T-helper 1 cell treated with Interleukin-12 subunit alpha and Interleukin-12 subunit beta and Interleukin-4 antibody, amounts not matched to agents 30 μg/mL and 1 μg/mL, for 36 hours (primary cell): ENCODE measurements around the gene SCGB1D4.
"Not testable (repeated sequence)": the region's sequence is repeated elsewhere in the genome, so short reads cannot be mapped to it uniquely, and the experiment has no call there.

Experiments
- H3K27ac Mint-ChIP-seq: one replicate; pipeline ENCODE4 v1.8.0; 2021; ENCODE audit warnings: mild to moderate bottlenecking, mixed read lengths
- H3K27me3 Mint-ChIP-seq: one replicate; pipeline ENCODE4 v1.8.0; 2021; ENCODE audit warnings: low read depth, mixed read lengths
- H3K36me3 Mint-ChIP-seq: one replicate; pipeline ENCODE4 v1.8.0; 2021; ENCODE audit warnings: low read depth, mixed read lengths
- H3K4me1 Mint-ChIP-seq: one replicate; pipeline ENCODE4 v1.8.0; 2021; ENCODE audit warnings: low read depth, mixed read lengths
- H3K4me3 Mint-ChIP-seq: one replicate; pipeline ENCODE4 v1.8.0; 2021; ENCODE audit warnings: mild to moderate bottlenecking, moderate library complexity, mixed read lengths
- H3K9me3 Mint-ChIP-seq: one replicate; pipeline ENCODE4 v1.8.0; 2021; ENCODE audit warnings: mixed read lengths

The SCGB1D4 gene, protein sequence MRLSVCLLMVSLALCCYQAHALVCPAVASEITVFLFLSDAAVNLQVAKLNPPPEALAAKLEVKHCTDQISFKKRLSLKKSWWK

DNA sequence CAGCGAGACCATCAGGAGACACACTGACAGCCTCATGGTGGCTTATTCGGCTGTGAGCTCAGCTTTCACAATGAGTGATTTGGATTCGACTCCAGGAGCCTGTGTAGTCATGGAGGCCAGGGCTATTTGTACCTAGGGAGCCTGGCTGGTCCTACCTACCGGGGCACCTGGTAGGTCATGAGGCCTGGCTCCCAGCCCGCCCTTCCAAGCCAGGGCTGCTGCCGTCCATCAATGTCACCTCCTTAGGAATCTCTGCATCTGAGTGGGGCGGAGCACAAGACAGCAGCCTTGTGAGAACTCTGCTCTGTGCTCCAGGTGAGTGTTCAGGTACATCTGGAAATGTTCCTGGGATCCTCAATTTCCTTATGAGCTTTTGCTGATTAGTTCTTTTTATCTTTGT is at the start of gene SCGB1D4:
Gene SCGB1D4 (minus strand): TSS at position 101 of the 400 bp plus-strand sequence. CDS start 65 bp downstream, at position 36.
- Mint-ChIP-seq H3K36me3 (no peaks in the 10 kb centered on the region), H3K4me3 (no peak within 1 kb of the TSS), H3K27ac (no peak within 1 kb of the TSS), H3K4me1 (no peaks in the 10 kb centered on the region), H3K27me3 (peaks cover 20% of the 10 kb centered on the region), H3K9me3 (no peaks in the 10 kb centered on the region)

DNA sequence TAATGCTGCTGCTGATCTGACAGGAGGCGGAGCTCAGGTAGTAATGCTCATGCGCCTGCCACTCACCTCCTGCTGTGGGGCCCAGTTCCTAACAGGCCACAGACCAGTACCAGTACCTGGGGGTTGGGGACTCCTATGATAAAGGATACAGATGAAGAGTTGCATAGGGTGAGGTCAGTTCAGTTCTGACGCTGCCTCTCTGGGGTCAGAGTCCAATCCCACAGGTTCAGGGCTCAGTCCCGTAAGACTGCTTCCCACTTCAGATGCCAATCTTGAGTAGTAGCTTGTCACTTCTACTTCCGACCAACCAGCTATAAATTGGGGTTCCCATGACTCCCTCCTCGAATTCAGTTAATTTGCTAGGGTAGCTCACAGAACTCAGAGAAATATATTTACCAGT is 47.0 kb upstream of the SCGB1D4 start:
- Mint-ChIP-seq H3K9me3 (no peaks in the 10 kb centered on the region), H3K4me1 (no peaks in the 10 kb centered on the region), H3K27ac (no peak overlapping the region), H3K4me3 (no peak overlapping the region), H3K27me3 (no peaks in the 10 kb centered on the region), H3K36me3 (no peaks in the 10 kb centered on the region)

DNA sequence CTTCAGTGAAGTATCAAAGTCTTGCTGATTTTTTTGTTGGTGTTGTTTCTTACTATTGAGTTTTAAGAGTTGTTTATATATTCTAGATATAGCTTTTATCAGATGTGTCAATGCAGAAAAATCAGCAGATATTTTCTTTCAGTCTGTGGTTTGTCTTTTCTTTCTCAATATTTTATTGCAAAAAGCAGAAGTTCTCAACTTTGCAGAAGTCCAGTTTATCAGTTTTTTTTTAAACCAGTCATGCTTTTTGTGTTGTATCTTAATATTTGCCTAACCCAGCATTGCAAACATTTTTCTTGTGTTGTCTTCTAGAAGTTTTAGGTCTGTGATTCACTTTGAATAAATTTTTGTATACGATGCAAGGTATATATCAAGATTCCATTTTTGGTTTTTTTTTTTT is 45.3 kb upstream of the SCGB1D4 start:
- no peak overlapping the region for H3K27ac Mint-ChIP-seq
- no peak overlapping the region for H3K4me3 Mint-ChIP-seq
- peaks cover 2% of the 10 kb centered on the region for H3K4me1 Mint-ChIP-seq
- no peaks in the 10 kb centered on the region for H3K36me3 Mint-ChIP-seq
- peaks cover 8% of the 10 kb centered on the region for H3K27me3 Mint-ChIP-seq
- H3K9me3 Mint-ChIP-seq, result no peaks in the 10 kb centered on the region

DNA sequence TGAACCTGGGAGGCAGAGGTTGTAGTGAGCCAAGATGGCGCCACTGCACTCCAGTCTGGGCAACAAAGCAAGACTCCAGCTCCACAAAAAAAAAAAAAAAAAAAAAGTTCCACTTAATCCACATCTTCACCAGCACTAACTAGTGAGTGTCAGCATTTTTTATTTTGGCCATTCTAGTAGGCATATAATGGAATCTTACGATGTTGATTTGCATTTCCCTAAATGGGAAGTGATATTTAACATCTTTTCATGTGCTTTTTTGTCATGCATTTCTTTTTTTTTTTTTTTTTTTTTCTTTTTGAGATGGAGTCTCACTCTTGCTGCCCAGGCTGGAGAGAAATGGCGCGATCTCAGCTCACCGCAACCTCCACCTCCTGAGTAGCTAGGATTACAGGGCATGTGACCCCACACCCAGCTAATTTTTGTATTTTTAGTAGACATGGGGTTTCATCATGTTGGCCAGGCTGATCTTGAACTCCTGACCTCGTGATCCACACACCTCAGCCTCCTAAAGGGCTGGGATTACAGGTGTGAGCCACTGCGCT is 44.8 kb upstream of the SCGB1D4 start:
- not testable (repeated sequence) for H3K4me1 Mint-ChIP-seq, H3K27ac Mint-ChIP-seq, H3K36me3 Mint-ChIP-seq, H3K4me3 Mint-ChIP-seq, H3K9me3 Mint-ChIP-seq, H3K27me3 Mint-ChIP-seq

DNA sequence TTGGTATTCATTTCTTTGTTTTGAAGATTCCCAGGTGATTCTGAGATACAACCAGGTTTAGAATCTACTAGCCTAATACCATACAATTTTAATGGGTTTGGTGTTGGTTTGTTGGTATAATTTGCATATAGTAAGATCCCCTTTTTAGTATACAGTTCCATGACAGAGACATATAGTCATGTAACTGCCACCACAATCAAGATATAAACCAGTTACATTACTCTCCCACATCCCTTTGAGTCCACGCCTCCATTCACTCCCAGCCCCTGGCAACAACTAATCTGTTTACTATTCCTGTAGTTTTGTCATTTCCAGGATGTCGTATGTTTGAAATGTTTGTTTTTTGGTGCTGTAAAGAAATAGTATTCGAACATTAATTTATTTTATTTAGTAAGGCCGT is 42.7 kb upstream of the SCGB1D4 start:
- H3K4me3 Mint-ChIP-seq, result no peak overlapping the region
- peaks cover 1% of the 10 kb centered on the region for H3K36me3 Mint-ChIP-seq
- no peaks in the 10 kb centered on the region for H3K9me3 Mint-ChIP-seq
- no peak overlapping the region for H3K27ac Mint-ChIP-seq
- H3K4me1 Mint-ChIP-seq, result peaks cover 12% of the 10 kb centered on the region
- peaks cover 21% of the 10 kb centered on the region for H3K27me3 Mint-ChIP-seq

DNA sequence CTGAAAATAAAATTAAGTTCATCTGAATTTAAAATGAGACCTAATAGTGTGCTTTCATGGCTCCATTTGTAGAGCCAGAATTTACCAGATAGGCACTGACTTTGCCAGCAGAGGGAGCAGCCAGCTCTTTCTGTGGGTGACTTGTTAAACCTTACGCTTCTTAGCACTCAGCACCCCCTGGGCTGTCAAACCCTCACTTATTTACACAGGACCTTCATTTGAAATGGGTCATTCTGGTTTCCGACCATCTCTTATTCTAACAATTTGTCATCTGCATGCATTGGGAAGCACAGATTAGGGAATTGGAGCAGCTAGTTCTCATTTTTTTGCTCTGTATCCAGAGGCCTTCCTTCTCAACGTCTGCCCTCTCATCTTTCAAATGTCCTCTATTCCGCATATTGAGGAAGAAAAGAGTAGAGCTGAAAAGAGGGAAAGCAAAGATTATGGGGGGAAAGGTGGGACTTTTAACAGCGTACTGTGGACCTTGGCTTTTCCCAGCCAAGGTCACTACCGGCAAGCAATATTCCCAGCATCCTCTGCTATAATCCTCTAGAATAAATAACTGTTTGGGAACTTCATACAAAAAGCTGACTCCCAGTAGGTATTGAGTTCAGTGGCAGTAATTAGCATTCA is 41.5 kb upstream of the SCGB1D4 start:
- H3K36me3 Mint-ChIP-seq, result peaks cover 1% of the 10 kb centered on the region
- H3K27me3 Mint-ChIP-seq, result peaks cover 33% of the 10 kb centered on the region
- no peak overlapping the region for H3K4me3 Mint-ChIP-seq
- H3K4me1 Mint-ChIP-seq, result peaks cover 12% of the 10 kb centered on the region
- no peak overlapping the region for H3K27ac Mint-ChIP-seq
- H3K9me3 Mint-ChIP-seq, result no peaks in the 10 kb centered on the region

DNA sequence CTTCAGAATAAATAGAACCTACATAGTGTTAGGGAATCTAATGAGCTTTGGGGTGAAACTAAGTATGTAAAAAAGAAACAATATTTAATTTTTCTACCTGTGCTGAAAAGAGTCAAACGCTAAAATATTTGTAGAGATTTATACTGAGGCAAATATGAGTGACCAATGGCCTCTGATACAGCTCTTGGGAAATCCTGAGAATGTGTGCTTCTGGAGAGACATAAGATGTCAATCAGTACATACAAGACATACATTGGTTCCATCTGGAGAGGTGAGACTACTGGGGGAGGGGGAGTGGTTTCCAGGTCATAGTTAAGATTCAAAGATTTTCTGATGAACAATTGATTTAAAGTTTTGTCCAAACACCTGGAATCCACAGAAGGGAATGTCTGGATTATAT is 39.3 kb upstream of the SCGB1D4 start:
- Mint-ChIP-seq H3K4me1 (peaks cover 12% of the 10 kb centered on the region), H3K9me3 (no peaks in the 10 kb centered on the region), H3K27ac (no peak overlapping the region), H3K27me3 (peaks cover 42% of the 10 kb centered on the region), H3K4me3 (peak overlapping the region; percentile 87), H3K36me3 (peaks cover 1% of the 10 kb centered on the region)

DNA sequence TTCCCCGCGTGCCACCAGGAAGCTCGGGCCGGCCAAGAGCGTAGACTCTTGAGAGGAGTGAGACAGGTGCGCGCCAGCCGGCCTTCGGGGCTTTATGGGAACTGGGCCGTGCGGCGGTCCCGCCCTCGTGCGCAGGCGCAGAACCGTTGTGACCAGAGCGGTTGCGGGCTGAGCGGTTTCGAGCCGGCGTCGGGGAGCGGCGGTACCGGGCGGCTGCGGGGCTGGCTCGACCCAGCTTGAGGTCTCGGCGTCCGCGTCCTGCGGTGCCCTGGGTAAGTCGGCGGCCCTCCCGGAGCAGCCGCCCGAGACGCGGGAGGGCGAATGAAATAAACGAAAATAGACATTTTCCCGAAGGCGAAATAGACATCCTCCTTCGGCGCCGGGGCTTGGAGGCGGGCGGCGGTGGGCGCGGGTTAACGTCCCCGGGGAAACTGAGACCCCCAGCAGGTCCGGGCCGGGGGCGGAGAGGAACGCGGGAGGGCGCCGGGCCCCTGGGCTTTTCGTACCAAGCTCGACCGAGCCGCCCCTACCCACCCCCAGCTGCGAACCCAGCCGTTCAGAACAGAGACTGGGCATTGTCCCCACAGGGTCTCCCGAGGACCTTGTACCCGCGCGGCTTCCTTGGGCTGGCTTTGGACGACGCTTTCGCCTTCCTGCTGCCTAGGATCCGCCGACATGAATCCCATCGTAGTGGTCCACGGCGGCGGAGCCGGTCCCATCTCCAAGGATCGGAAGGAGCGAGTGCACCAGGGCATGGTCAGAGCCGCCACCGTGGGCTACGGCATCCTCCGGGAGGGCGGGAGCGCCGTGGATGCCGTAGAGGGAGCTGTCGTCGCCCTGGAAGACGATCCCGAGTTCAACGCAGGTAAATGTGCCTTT is 38.7 kb upstream of the SCGB1D4 start, which contains the start of gene ASRGL1:
Gene ASRGL1 (plus strand): TSS at position 146 of the 879 bp plus-strand sequence. CDS start 530 bp downstream, at position 676.
- Mint-ChIP-seq H3K4me3 (peak within 1 kb of the TSS; percentile 87), H3K4me1 (peaks cover 12% of the 10 kb centered on the region), H3K36me3 (peaks cover 1% of the 10 kb centered on the region), H3K9me3 (no peaks in the 10 kb centered on the region), H3K27me3 (peaks cover 42% of the 10 kb centered on the region), H3K27ac (no peak within 1 kb of the TSS)

DNA sequence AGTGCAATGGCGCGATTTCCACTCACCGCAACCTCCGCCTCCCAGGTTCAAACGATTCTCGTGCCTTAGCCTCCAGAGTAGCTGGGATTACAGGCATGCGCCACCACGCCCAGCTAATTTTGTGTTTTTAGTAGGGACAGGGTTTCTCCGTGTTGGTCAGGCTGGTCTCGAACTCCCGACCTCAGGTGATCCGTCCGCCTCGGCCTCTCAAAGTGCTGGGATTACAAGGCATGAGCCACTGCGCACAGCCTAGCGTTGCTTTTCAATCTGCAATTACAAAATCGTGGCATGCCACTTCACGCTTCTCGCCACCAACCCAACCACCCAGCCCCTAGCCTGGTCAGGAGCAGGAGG is 38.1 kb upstream of the SCGB1D4 start:
- H3K27me3 Mint-ChIP-seq, result peaks cover 42% of the 10 kb centered on the region

DNA sequence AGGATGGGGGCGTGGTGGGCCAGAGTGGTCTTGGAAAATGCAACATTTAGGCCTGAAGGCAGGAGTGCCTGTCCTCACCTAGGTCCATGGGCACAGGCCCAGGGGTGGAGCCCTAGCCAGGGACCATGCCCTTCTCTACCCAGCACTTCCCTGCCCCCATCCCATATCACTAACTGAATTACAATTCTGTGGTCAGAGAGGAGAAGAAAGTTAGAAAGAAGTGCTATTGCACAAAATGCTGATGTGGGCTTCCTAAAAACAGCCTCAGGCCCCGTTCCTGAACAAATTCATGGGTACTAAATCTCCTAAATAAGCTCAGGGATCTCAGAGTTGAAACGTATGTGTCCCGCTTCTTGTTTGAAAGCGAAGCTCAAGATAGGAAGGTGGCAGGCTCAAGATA is 34.9 kb upstream of the SCGB1D4 start:
- H3K4me1 Mint-ChIP-seq, result peaks cover 10% of the 10 kb centered on the region
- H3K36me3 Mint-ChIP-seq, result peaks cover 1% of the 10 kb centered on the region
- H3K4me3 Mint-ChIP-seq, result no peak overlapping the region
- H3K27me3 Mint-ChIP-seq, result peaks cover 49% of the 10 kb centered on the region
- H3K9me3 Mint-ChIP-seq, result no peaks in the 10 kb centered on the region
- H3K27ac Mint-ChIP-seq, result no peak overlapping the region

More for the DNA sequence above, 38.1 kb upstream of the SCGB1D4 start:
- peak overlapping the region; percentile 87 for H3K4me3 Mint-ChIP-seq
- not testable (repeated sequence) for H3K36me3 Mint-ChIP-seq, H3K27ac Mint-ChIP-seq, H3K9me3 Mint-ChIP-seq
- H3K4me1 Mint-ChIP-seq, result peaks cover 12% of the 10 kb centered on the region

DNA sequence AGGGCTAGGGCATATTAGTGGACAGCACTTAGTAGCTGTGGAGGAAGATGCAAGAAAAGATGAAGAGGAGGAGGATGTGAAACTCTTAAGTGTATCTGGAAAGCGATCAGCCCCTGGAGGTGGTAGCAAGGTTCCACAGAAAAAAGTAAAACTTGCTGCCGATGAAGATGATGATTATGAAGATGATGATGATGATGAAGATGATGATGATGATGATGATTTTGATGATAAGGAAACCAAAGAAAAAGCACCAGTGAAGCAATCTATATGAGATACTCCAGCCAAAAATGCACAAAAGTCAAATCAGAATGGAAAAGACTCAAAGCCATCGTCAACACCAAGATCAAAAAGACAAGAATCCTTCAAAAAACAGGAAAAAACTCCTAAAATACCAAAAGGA is 32.4 kb upstream of the SCGB1D4 start:
- H3K9me3 Mint-ChIP-seq, H3K27ac Mint-ChIP-seq, H3K4me3 Mint-ChIP-seq, H3K4me1 Mint-ChIP-seq, H3K36me3 Mint-ChIP-seq: not testable (repeated sequence)
- H3K27me3 Mint-ChIP-seq, result peaks cover 33% of the 10 kb centered on the region

DNA sequence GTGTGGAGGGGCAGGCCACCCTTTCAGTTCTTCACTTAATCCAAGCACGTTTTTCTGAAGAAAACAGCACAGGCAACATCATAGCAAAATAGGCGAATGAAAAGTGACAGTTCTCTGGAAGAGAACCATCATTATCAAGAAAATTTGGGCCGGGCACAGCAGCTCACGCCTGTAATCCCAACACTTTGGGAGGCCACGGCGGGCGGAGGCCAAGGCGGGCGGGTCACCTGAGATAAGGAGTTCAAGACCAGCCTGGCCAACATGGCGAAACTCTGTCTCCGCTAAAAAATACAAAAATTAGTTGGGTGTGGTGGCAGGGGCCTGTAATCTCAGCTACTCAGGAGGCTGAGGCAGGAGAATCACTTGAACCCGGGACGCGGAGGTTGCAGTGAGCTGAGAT is 28.7 kb upstream of the SCGB1D4 start:
- not testable (repeated sequence) for H3K4me1 Mint-ChIP-seq, H3K36me3 Mint-ChIP-seq, H3K4me3 Mint-ChIP-seq, H3K9me3 Mint-ChIP-seq, H3K27ac Mint-ChIP-seq
- H3K27me3 Mint-ChIP-seq, result peaks cover 16% of the 10 kb centered on the region

DNA sequence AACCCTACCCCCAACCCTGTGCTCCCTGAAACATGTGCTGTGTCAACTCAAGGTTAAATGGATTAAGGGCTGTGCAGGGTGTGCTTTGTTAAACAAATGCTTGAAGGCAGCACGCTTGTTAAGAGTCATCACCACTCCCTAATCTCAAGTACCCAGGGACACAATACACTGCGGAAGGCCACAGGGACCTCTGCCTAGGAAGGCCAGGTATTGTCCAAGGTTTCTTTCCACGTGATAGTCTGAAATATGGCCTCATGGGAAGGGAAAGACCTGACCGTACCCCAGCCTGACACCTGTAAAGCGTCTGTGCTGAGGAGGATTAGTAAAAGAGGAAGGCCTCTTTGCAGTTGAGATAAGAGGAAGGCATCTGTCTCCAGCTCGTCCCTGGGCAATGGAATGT is 27.8 kb upstream of the SCGB1D4 start:
- H3K9me3 Mint-ChIP-seq, H3K4me3 Mint-ChIP-seq, H3K36me3 Mint-ChIP-seq, H3K4me1 Mint-ChIP-seq, H3K27ac Mint-ChIP-seq: not testable (repeated sequence)
- H3K27me3 Mint-ChIP-seq, result peaks cover 14% of the 10 kb centered on the region

DNA sequence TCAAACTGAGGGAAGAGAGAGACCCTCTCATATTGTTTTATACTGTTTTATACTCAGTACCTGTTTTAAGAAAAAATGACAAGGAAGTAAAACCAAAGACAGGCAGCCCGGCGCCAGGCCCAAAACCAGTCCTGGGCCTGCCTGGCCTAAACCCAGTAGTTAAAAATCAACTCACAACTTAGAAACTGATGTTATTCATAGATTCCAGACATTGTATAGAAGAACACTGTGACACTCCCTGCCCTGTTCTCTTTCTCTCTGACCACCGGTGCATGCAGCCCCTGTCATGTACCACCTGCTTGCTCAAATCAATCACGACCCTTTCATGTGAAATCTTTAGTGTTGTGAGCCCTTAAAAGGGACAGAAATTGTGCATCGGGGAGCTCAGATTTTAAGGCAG is 26.9 kb upstream of the SCGB1D4 start:
- not testable (repeated sequence) for H3K27ac Mint-ChIP-seq, H3K27me3 Mint-ChIP-seq, H3K4me1 Mint-ChIP-seq, H3K4me3 Mint-ChIP-seq, H3K36me3 Mint-ChIP-seq, H3K9me3 Mint-ChIP-seq
